ENCODE measurements around the gene MLN. TPM values are rescaled to one million over a fixed set of nuclear protein-coding genes. Genes with fewer than 3 reads are reported as not detected.

The MLN gene
- total RNA-seq, 1 donor from 2014 or later = not detected

GRCh38 chr6:33752646-33753015 is 51.2 kb downstream of the MLN start:
- no peak for DNase-seq

GRCh38 chr6:33751771-33752645 is 51.8 kb downstream of the MLN start:
- DNase-seq = peak; percentile 63

GRCh38 chr6:33750244-33750991 is 53.4 kb downstream of the MLN start:
- no peak for DNase-seq

- no peak for DNase-seq
These were observed 54.4 kb downstream of the MLN start for GRCh38 chr6:33749401-33749800.

GRCh38 chr6:33748841-33749240 is 55.0 kb downstream of the MLN start:
- DNase-seq = peak; percentile 48

- DNase-seq = no peak
These were observed 56.0 kb downstream of the MLN start for GRCh38 chr6:33747823-33748222.

- peak; percentile 85 for DNase-seq
These were observed 57.1 kb downstream of the MLN start, which contains the start of gene IP6K3 for GRCh38 chr6:33746651-33747100. IP6K3 (minus strand) TSS chr6:33746905; CDS start chr6:33735476, 11,429 bp downstream.

GRCh38 chr6:33746036-33746600 is 57.7 kb downstream of the MLN start:
- peak; percentile 86 for DNase-seq

- no peak for DNase-seq
These were observed 58.3 kb downstream of the MLN start for GRCh38 chr6:33745548-33745947.

GRCh38 chr6:33744895-33745546 is 58.8 kb downstream of the MLN start:
- DNase-seq = peak; percentile 58

Other genes starting within 250 kb of the MLN start
- 15.7 TPM for gene BAK1, start 223.7 kb downstream of the MLN start, total RNA-seq
- gene ITPR3, start 182.7 kb downstream of the MLN start, total RNA-seq = 21.6 TPM
- 11.9 TPM for gene UQCC2, start 92.3 kb downstream of the MLN start, total RNA-seq
- 41.4 TPM for gene IP6K3, start 57.1 kb downstream of the MLN start, total RNA-seq
- 37.5 TPM for gene LEMD2, start 14.9 kb downstream of the MLN start, total RNA-seq

Data from tongue (tissue), 2 donors.